ENCODE data around the gene BTN3A1. TPM values are rescaled to one million over a fixed set of nuclear protein-coding genes. Genes with fewer than 3 reads are reported as not detected.
"Not testable (repeated sequence)": the region's sequence is repeated elsewhere in the genome, so short reads cannot be mapped to it uniquely, and the experiment has no call there.

BTN3A1 gene
- polyA plus RNA-seq, 1 experiment: 18.4 TPM

DNA sequence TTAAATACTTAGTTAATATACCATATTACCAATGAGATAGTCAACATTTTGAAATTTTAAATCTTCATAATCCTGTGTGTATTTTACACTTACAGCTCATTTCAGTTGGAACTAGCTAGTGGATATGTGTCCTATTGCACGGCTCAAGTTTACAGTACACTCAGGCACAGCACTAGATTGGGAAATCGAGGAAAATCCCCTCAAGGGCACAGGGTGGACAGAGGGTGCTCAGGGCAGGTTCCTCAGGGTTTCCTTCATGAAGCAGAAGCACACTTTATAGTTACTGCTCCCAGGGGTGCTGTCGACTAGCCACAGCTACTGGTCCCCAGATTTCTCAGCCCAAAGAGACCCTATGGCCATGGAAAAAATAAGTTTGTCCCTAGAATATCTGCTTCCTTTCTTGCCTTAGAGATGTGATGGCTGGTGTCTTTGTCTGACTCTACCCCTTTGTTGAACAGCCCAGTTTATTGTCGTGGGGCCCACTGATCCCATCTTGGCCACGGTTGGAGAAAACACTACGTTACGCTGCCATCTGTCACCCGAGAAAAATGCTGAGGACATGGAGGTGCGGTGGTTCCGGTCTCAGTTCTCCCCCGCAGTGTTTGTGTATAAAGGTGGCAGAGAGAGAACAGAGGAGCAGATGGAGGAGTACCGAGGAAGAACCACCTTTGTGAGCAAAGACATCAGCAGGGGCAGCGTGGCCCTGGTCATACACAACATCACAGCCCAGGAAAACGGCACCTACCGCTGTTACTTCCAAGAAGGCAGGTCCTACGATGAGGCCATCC lies 57.1 kb downstream of the BTN3A1 start:
- H3K27me3 ChIP-seq (ENCODE audit: control insufficient read depth, insufficient read depth, low read length): no peaks in the 10 kb centered on the region
- ChIA-PET POLR2A (no interaction called here), CTCF (no interaction called here)
- TF ChIP-seq, protein P1, sequence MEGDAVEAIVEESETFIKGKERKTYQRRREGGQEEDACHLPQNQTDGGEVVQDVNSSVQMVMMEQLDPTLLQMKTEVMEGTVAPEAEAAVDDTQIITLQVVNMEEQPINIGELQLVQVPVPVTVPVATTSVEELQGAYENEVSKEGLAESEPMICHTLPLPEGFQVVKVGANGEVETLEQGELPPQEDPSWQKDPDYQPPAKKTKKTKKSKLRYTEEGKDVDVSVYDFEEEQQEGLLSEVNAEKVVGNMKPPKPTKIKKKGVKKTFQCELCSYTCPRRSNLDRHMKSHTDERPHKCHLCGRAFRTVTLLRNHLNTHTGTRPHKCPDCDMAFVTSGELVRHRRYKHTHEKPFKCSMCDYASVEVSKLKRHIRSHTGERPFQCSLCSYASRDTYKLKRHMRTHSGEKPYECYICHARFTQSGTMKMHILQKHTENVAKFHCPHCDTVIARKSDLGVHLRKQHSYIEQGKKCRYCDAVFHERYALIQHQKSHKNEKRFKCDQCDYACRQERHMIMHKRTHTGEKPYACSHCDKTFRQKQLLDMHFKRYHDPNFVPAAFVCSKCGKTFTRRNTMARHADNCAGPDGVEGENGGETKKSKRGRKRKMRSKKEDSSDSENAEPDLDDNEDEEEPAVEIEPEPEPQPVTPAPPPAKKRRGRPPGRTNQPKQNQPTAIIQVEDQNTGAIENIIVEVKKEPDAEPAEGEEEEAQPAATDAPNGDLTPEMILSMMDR (IDR thresholded peaks at IDR 0.05; ENCODE audit: insufficient read depth, low read depth, low read length): no peak
- H3K4me3 ChIP-seq (ENCODE audit: low read depth, low read length): peak overlapping the region; percentile 15; the same call in 1 of the 2 replicates
- H3K36me3 ChIP-seq (ENCODE audit: control insufficient read depth, insufficient read depth, low read length): peaks cover 13% of the 10 kb centered on the region
- DNase-seq (ENCODE audit: low read depth): no peak

DNA sequence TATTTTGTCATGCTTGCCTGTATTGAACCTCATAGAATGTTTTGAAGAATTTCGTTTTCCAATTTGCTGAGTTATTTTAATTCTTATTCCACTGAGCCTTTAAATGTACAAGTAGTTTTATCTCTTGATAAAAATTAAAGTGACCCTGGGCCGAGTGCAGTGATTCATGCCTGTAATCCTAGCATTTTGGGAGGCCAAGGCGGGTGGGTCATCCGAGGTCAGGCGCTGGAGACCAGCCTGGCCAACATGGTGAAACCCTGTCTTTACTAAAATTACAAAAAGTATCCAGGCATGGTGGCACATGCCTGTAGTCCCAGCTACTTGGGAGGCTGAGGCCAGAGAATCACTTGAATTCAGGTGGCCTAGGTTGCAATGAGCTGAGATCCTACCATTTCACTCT lies 59.3 kb downstream of the BTN3A1 start:
- CTCF ChIA-PET: interaction anchor here (0.7 kb wide), 1 partner anchor 87 kb away, joined by 3 read pairs; no protein-coding TSS in a partner anchor
- H3K4me3 ChIP-seq (ENCODE audit: low read depth, low read length); POLR2A ChIA-PET; H3K27me3 ChIP-seq (ENCODE audit: control insufficient read depth, insufficient read depth, low read length); DNase-seq (ENCODE audit: low read depth): not testable (repeated sequence)
- peaks cover 29% of the 10 kb centered on the region for H3K36me3 ChIP-seq (ENCODE audit: control insufficient read depth, insufficient read depth, low read length)

DNA sequence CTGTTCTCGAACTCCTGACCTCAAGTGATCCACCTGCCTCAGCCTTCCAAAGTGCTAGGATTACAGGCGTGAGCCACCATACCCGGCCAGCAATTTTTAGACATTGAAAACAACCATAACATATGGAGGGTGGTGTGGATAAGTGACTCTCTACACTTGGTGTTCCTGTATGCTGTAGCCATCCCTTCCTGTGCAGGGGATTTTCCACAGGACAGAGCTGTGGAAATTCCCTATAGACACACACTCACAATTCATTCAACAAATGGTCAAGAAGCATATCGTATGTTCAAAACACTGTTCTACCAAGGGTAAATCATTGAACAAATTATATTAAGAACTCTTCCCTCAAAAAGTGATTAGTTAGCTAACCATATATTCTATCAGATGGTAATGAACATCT lies 61.9 kb downstream of the BTN3A1 start:
- Histone ChIP-seq H3K27me3 (ENCODE audit: control insufficient read depth, insufficient read depth, low read length) (no peaks in the 10 kb centered on the region), H3K4me3 (ENCODE audit: low read depth, low read length) (no peak overlapping the region), H3K36me3 (ENCODE audit: control insufficient read depth, insufficient read depth, low read length) (peaks cover 34% of the 10 kb centered on the region)
- TF ChIP-seq, protein P1 (IDR thresholded peaks at IDR 0.05; ENCODE audit: insufficient read depth, low read depth, low read length): no peak
- POLR2A ChIA-PET: no interaction called here
- CTCF ChIA-PET: no interaction called here
- DNase-seq (ENCODE audit: low read depth): no peak

DNA sequence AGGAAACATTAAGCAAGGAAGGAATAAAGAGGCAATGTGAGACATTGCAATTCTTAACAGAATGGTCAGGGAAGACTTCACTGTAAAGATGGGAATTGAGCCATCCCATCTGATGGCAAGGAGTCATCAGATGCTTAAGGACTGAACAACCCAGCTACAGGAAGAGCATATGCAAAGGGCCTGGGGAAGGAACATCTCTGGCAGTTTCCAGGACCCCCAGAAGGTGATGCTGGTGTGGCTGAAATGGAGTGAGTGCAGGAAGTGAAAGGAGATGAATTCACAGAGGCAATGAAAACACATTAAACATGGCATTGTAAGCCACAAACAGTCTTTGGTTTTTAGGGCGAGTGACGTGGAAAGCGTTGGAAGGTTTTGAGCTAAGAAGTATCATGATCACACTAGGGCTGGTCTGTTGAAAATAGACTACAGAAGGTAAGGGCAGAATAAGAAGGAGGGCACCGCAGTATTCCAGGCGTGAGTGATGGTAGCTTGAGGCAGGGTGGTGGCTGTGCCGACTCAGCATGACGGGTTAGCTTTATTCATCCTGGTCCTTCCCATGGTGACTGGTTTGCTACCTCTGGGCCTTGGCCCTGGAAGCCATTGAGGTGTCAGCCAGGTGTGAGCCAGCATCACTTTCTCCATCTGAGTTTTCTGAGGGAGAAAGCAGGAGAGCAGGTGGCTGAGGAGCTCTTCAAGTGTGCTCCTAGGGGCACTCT lies 62.5 kb downstream of the BTN3A1 start:
- TF ChIP-seq, protein P1 (IDR thresholded peaks at IDR 0.05; ENCODE audit: insufficient read depth, low read depth, low read length): no peak
- peaks cover 34% of the 10 kb centered on the region for H3K36me3 ChIP-seq (ENCODE audit: control insufficient read depth, insufficient read depth, low read length)
- ChIA-PET CTCF (no interaction called here), POLR2A (no interaction called here)
- no peak overlapping the region for H3K4me3 ChIP-seq (ENCODE audit: low read depth, low read length)
- DNase-seq (ENCODE audit: low read depth): no peak
- no peaks in the 10 kb centered on the region for H3K27me3 ChIP-seq (ENCODE audit: control insufficient read depth, insufficient read depth, low read length)

Other genes with a start within 250 kb of the BTN3A1 start
- 30.0 and 34.7 TPM in 2 replicates for gene BTN3A2, start 37.1 kb upstream of the BTN3A1 start, polyA plus RNA-seq (2011; rRNA removed)
- gene BTN2A2, start 19.2 kb upstream of the BTN3A1 start, polyA plus RNA-seq (2011; rRNA removed): 11.0 and 14.3 TPM in 2 replicates
- gene BTN3A3, start 38.2 kb downstream of the BTN3A1 start, polyA plus RNA-seq (2011; rRNA removed): 13.7 and 15.2 TPM in 2 replicates
- 30.4 and 34.7 TPM in 2 replicates for gene BTN2A1, start 55.7 kb downstream of the BTN3A1 start, polyA plus RNA-seq (2011; rRNA removed)
- not detected in 2 replicates for gene BTN1A1, start 98.0 kb downstream of the BTN3A1 start, polyA plus RNA-seq (2011; rRNA removed)
- 41.4 and 60.9 TPM in 2 replicates for gene HMGN4, start 136.1 kb downstream of the BTN3A1 start, polyA plus RNA-seq (2011; rRNA removed)
- gene ABT1, start 194.7 kb downstream of the BTN3A1 start, polyA plus RNA-seq (2011; rRNA removed): 16.1 and 18.4 TPM in 2 replicates

Measured in BJ (cell line).